T-helper 1 cell (primary cell): ENCODE results near the gene RAI1.

Experiments used
- DNase-seq, 5 donors: peaks; one replicate each; pipeline ENCODE4 v3.0.0-alpha.2; 2012 to 2020

Gene RAI1

GRCh38 chr17:17819561-17819995 lies 138.3 kb downstream of the RAI1 start:
- DNase-seq: peak in 2 of 5 donors; percentile 37 to 78

GRCh38 chr17:17820046-17820445 lies 138.8 kb downstream of the RAI1 start:
- no peak for DNase-seq

- no peak for DNase-seq
Measured at GRCh38 chr17:17820463-17821158, 139.4 kb downstream of the RAI1 start.

GRCh38 chr17:17822189-17822588 lies 140.9 kb downstream of the RAI1 start:
- DNase-seq: no peak

- DNase-seq: no peak
Measured at GRCh38 chr17:17822616-17823015, 141.4 kb downstream of the RAI1 start.

GRCh38 chr17:17823433-17824118 lies 142.3 kb downstream of the RAI1 start:
- peak; percentile 67 to 92 (median 72) for DNase-seq

- no peak for DNase-seq
Measured at GRCh38 chr17:17824119-17824782, 143.0 kb downstream of the RAI1 start.

GRCh38 chr17:17824783-17825614 lies 143.7 kb downstream of the RAI1 start:
- DNase-seq: no peak

GRCh38 chr17:17826342-17826713 lies 145.1 kb downstream of the RAI1 start:
- DNase-seq: no peak

GRCh38 chr17:17826942-17827785 lies 145.9 kb downstream of the RAI1 start:
- DNase-seq: no peak

- DNase-seq: no peak
Measured at GRCh38 chr17:17827826-17828621, 146.8 kb downstream of the RAI1 start.

GRCh38 chr17:17830269-17830567 lies 149.0 kb downstream of the RAI1 start:
- no peak for DNase-seq

GRCh38 chr17:17830740-17831207 lies 149.5 kb downstream of the RAI1 start:
- DNase-seq: no peak

- DNase-seq: no peak
Measured at GRCh38 chr17:17831208-17832031, 150.2 kb downstream of the RAI1 start.

- no peak for DNase-seq
Measured at GRCh38 chr17:17832032-17832363, 150.7 kb downstream of the RAI1 start.

GRCh38 chr17:17833658-17834357 lies 152.6 kb downstream of the RAI1 start:
- no peak for DNase-seq

- DNase-seq: no peak
Measured at GRCh38 chr17:17834974-17835373, 153.7 kb downstream of the RAI1 start.

- DNase-seq: no peak
Measured at GRCh38 chr17:17835415-17836249, 154.4 kb downstream of the RAI1 start.
